Measurements from ENCODE around the gene HOXC6. TPM values are rescaled to one million over a fixed set of nuclear protein-coding genes. Genes with fewer than 3 reads are reported as not detected.
A peak's percentile ranks its signal among the peaks of the same experiment; 100 is the strongest.

The HOXC6 gene
- total RNA-seq, 1 donor from 2014 or later, result not detected

GRCh38 chr12:54056110-54056509 lies 27.9 kb downstream of the HOXC6 start:
- H3K4me1 Mint-ChIP-seq, result no peaks in the 10 kb centered on the region
- peaks cover 7% of the 10 kb centered on the region for H3K4me1 ChIP-seq

GRCh38 chr12:54058128-54058768 lies 30.0 kb downstream of the HOXC6 start:
- Mint-ChIP-seq H3K27me3 (ENCODE audit: insufficient read depth, low read depth) (peaks cover 92% of the 10 kb centered on the region), H3K36me3 (no peaks in the 10 kb centered on the region), H3K4me1 (no peaks in the 10 kb centered on the region), H3K9me3 (peaks cover 2% of the 10 kb centered on the region), H3K27ac (no peak overlapping the region), H3K4me3 (no peak overlapping the region)
- H3K4me3 ChIP-seq, result no peak overlapping the region
- no peaks in the 10 kb centered on the region for H3K79me2 ChIP-seq (ENCODE audit: low read depth)
- no peak for DNase-seq (ENCODE audit: low spot score)
- no peaks in the 10 kb centered on the region for H3K9me3 ChIP-seq (ENCODE audit: low read depth)
- peaks cover 46% of the 10 kb centered on the region for H4K20me1 ChIP-seq (ENCODE audit: low read depth)
- H3K27ac ChIP-seq, result no peak overlapping the region
- no peaks in the 10 kb centered on the region for H3F3A ChIP-seq (ENCODE audit: low read depth)
- no peaks in the 10 kb centered on the region for H3K36me3 ChIP-seq
- no peak for TF ChIP-seq CTCF (IDR thresholded peaks at IDR 0.05)
- peak; percentile 54 for TF ChIP-seq EZH2 (IDR thresholded peaks at IDR 0.05)
- H2AFZ ChIP-seq (replicated peaks), result no peak overlapping the region
- H3K4me1 ChIP-seq, result peaks cover 7% of the 10 kb centered on the region
- H3K4me2 ChIP-seq, result no peak overlapping the region
- H3K27me3 ChIP-seq, result peaks cover 100% of the 10 kb centered on the region
- no peak overlapping the region for H3K9ac ChIP-seq

More at GRCh38 chr12:54056110-54056509, 27.9 kb downstream of the HOXC6 start:
- H3K27me3 ChIP-seq, result peaks cover 100% of the 10 kb centered on the region
- H3K9ac ChIP-seq, result no peak overlapping the region
- no peaks in the 10 kb centered on the region for H3K36me3 ChIP-seq
- H3K27ac Mint-ChIP-seq, result no peak overlapping the region
- TF ChIP-seq EZH2phosphoT487 (IDR thresholded peaks at IDR 0.05) (no peak), EZH2 (IDR thresholded peaks at IDR 0.05) (peak; percentile 63)
- H3K27me3 Mint-ChIP-seq (ENCODE audit: insufficient read depth, low read depth), result peaks cover 90% of the 10 kb centered on the region
- peaks cover 2% of the 10 kb centered on the region for H3K9me3 Mint-ChIP-seq
- H3K36me3 Mint-ChIP-seq, result no peaks in the 10 kb centered on the region
- H2AFZ ChIP-seq (replicated peaks), result no peak overlapping the region
- H3K4me3 ChIP-seq, result no peak overlapping the region
- H3K9me3 ChIP-seq (ENCODE audit: low read depth), result no peaks in the 10 kb centered on the region
- H3K4me3 Mint-ChIP-seq, result no peak overlapping the region
- no peaks in the 10 kb centered on the region for H3F3A ChIP-seq (ENCODE audit: low read depth)
- peaks cover 65% of the 10 kb centered on the region for H4K20me1 ChIP-seq (ENCODE audit: low read depth)
- H3K27ac ChIP-seq, result no peak overlapping the region
- no peak for DNase-seq (ENCODE audit: low spot score)
- no peak overlapping the region for H3K4me2 ChIP-seq
- no peaks in the 10 kb centered on the region for H3K79me2 ChIP-seq (ENCODE audit: low read depth)

- no peak overlapping the region for H3K4me3 Mint-ChIP-seq
These were observed 31.4 kb downstream of the HOXC6 start for GRCh38 chr12:54059668-54060067.

More at GRCh38 chr12:54059668-54060067, 31.4 kb downstream of the HOXC6 start:
- H3K4me2 ChIP-seq, result no peak overlapping the region
- no peaks in the 10 kb centered on the region for H3K79me2 ChIP-seq (ENCODE audit: low read depth)
- Mint-ChIP-seq H3K36me3 (no peaks in the 10 kb centered on the region), H3K27ac (no peak overlapping the region), H3K4me1 (no peaks in the 10 kb centered on the region), H3K9me3 (peaks cover 2% of the 10 kb centered on the region), H3K27me3 (ENCODE audit: insufficient read depth, low read depth) (peaks cover 92% of the 10 kb centered on the region)
- H3K9me3 ChIP-seq (ENCODE audit: low read depth), result no peaks in the 10 kb centered on the region
- no peaks in the 10 kb centered on the region for H3K36me3 ChIP-seq
- H3K27me3 ChIP-seq, result peaks cover 100% of the 10 kb centered on the region
- H3K9ac ChIP-seq, result no peak overlapping the region
- H3K4me1 ChIP-seq, result peaks cover 7% of the 10 kb centered on the region
- no peak overlapping the region for H2AFZ ChIP-seq (replicated peaks)
- TF ChIP-seq EZH2phosphoT487 (IDR thresholded peaks at IDR 0.05), result no peak
- TF ChIP-seq CTCF (IDR thresholded peaks at IDR 0.05), result no peak
- TF ChIP-seq EZH2 (IDR thresholded peaks at IDR 0.05), result peak; percentile 53
- H3K4me3 ChIP-seq, result no peak overlapping the region
- peaks cover 33% of the 10 kb centered on the region for H4K20me1 ChIP-seq (ENCODE audit: low read depth)
- no peaks in the 10 kb centered on the region for H3F3A ChIP-seq (ENCODE audit: low read depth)
- no peak overlapping the region for H3K27ac ChIP-seq
- DNase-seq (ENCODE audit: low spot score), result no peak
